ENCODE measurements around the gene BST1.

DNA sequence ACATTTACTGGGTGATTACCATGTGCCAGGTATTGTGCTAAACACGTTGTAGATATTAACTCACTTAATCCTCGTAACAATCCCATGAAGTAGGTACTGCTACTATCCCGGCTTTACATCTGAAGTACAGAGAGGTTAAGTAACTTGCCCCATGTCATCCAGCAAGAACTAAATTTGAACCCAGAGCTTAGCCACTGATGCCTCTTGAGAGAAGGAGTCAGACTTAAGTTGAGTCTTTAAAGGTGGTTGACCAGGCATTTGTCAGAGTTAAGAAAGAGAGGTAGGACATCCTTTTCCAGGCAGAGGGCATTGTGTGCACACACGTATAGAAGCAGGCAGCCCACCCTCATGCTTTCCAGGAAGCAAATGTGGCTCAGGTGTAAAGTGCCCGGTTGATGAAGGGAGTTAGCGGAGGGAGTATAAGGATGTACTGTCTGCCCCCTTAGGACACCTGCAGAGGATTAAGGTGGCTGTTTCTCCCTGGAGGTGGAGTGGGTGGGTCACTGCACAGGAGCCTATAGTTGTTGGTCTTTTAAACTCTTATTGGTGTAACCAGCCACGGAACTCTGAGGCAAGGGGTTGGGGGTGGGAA, 74.9 kb downstream of the BST1 start:
- TF ChIP-seq, protein P1, sequence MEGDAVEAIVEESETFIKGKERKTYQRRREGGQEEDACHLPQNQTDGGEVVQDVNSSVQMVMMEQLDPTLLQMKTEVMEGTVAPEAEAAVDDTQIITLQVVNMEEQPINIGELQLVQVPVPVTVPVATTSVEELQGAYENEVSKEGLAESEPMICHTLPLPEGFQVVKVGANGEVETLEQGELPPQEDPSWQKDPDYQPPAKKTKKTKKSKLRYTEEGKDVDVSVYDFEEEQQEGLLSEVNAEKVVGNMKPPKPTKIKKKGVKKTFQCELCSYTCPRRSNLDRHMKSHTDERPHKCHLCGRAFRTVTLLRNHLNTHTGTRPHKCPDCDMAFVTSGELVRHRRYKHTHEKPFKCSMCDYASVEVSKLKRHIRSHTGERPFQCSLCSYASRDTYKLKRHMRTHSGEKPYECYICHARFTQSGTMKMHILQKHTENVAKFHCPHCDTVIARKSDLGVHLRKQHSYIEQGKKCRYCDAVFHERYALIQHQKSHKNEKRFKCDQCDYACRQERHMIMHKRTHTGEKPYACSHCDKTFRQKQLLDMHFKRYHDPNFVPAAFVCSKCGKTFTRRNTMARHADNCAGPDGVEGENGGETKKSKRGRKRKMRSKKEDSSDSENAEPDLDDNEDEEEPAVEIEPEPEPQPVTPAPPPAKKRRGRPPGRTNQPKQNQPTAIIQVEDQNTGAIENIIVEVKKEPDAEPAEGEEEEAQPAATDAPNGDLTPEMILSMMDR (IDR thresholded peaks at IDR 0.05), result no peak
- no peak for TF ChIP-seq POLR2A (IDR thresholded peaks at IDR 0.05)

All from lower leg skin (tissue), 3 donors.